Loucy (cell line): ENCODE results near the gene HNRNPH2.
A peak's percentile ranks its signal among the peaks of the same experiment; 100 is the strongest.

ENCODE experiments used
- H2AFZ ChIP-seq: fragments of 200-600 bp; sonication (generic); 2 replicates; pipeline ENCODE4 v1.6.0; 2016; ENCODE audit warnings: antibody characterized with exemption, mild to moderate bottlenecking, low read length, moderate library complexity
- H3F3A ChIP-seq: fragments of 200-600 bp; 2 replicates; pipeline ENCODE4 v1.6.0; 2016; ENCODE audit warnings: antibody characterized with exemption, low read depth, mild to moderate bottlenecking
- H3K27me3 ChIP-seq: fragments of 200-600 bp; sonication (generic); 2 replicates; pipeline ENCODE4 v1.6.1; 2014; ENCODE audit warnings: low read length, mild to moderate bottlenecking; ENCODE audit not compliant: insufficient read depth, poor library complexity, severe bottlenecking
- H3K36me3 ChIP-seq: fragments of 200-600 bp; sonication (generic); 2 replicates; pipeline ENCODE4 v1.6.1; 2016; ENCODE audit warnings: low read length; ENCODE audit not compliant: insufficient read depth
- H3K4me1 ChIP-seq: fragments of 200-600 bp; sonication (generic); 2 replicates; pipeline ENCODE4 v1.5.1; 2014; ENCODE audit warnings: low read length, mild to moderate bottlenecking; ENCODE audit not compliant: insufficient read depth, poor library complexity, severe bottlenecking
- H3K4me2 ChIP-seq: fragments of 200-600 bp; sonication (generic); 2 replicates; pipeline ENCODE4 v1.6.0; 2014; ENCODE audit warnings: antibody characterized with exemption, low read length, low read depth, mild to moderate bottlenecking; ENCODE audit not compliant: poor library complexity, severe bottlenecking
- H3K4me3 ChIP-seq: fragments of 200-600 bp; sonication (generic); 2 replicates; pipeline ENCODE4 v1.5.1; 2014; ENCODE audit warnings: low read length, mild to moderate bottlenecking, mixed read lengths; ENCODE audit not compliant: poor library complexity, severe bottlenecking
- H3K79me2 ChIP-seq: fragments of 200-600 bp; sonication (generic); 2 replicates; pipeline ENCODE4 v1.6.1; 2014; ENCODE audit warnings: low read length; ENCODE audit not compliant: insufficient read depth
- H3K9ac ChIP-seq: fragments of 200-600 bp; sonication (generic); 2 replicates; pipeline ENCODE4 v1.6.0; 2014; ENCODE audit warnings: mild to moderate bottlenecking, low read depth, low read length, moderate library complexity; ENCODE audit not compliant: poor library complexity, severe bottlenecking
- H3K9me2 ChIP-seq: fragments of 200-600 bp; sonication (generic); replicated peaks from 2 replicates; pipeline ENCODE4 v1.6.1; 2016; ENCODE audit warnings: low read depth, low read length, mixed read lengths
- H3K9me3 ChIP-seq: fragments of 200-600 bp; sonication (generic); 2 replicates; pipeline ENCODE4 v1.6.1; 2014; ENCODE audit warnings: mild to moderate bottlenecking, antibody characterized with exemption, low read length, low read depth; ENCODE audit not compliant: insufficient read depth
- H4K20me1 ChIP-seq: fragments of 200-600 bp; sonication (generic); 2 replicates; pipeline ENCODE4 v1.6.0; 2014; ENCODE audit warnings: antibody characterized with exemption, low read length, mild to moderate bottlenecking; ENCODE audit not compliant: insufficient read depth, poor library complexity, severe bottlenecking
- EZH2phosphoT487 ChIP-seq: fragments of 200-600 bp; IDR thresholded peaks from 2 replicates; pipeline ENCODE4 v1.6.1; 2018; ENCODE audit warnings: antibody characterized with exemption, mild to moderate bottlenecking, moderate library complexity, borderline replicate concordance
- TF ChIP-seq, protein P1 (sequence below): fragments of 200-600 bp; sonication (generic); conservative IDR thresholded peaks from 2 replicates; pipeline ENCODE4 v1.5.1; 2014; ENCODE audit warnings: mild to moderate bottlenecking, antibody characterized with exemption, low read length

Gene HNRNPH2

DNA sequence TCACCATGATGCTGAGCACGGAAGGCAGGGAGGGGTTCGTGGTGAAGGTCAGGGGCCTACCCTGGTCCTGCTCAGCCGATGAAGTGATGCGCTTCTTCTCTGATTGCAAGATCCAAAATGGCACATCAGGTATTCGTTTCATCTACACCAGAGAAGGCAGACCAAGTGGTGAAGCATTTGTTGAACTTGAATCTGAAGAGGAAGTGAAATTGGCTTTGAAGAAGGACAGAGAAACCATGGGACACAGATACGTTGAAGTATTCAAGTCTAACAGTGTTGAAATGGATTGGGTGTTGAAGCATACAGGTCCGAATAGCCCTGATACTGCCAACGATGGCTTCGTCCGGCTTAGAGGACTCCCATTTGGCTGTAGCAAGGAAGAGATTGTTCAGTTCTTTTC lies 4.0 kb downstream of the HNRNPH2 start:
- H3K9ac ChIP-seq: no peak overlapping the region
- no peak overlapping the region for H3K4me3 ChIP-seq
- no peaks in the 10 kb centered on the region for H3F3A ChIP-seq
- peaks cover 13% of the 10 kb centered on the region; the same call in 1 of the 2 replicates for H3K36me3 ChIP-seq
- no peaks in the 10 kb centered on the region for H3K27me3 ChIP-seq
- no peak overlapping the region for H2AFZ ChIP-seq
- no peaks in the 10 kb centered on the region for H3K4me1 ChIP-seq
- H3K79me2 ChIP-seq: peaks cover 53% of the 10 kb centered on the region
- H3K4me2 ChIP-seq: peak overlapping the region; percentile 8
- H3K9me3 ChIP-seq: no peaks in the 10 kb centered on the region
- TF ChIP-seq, protein P1, sequence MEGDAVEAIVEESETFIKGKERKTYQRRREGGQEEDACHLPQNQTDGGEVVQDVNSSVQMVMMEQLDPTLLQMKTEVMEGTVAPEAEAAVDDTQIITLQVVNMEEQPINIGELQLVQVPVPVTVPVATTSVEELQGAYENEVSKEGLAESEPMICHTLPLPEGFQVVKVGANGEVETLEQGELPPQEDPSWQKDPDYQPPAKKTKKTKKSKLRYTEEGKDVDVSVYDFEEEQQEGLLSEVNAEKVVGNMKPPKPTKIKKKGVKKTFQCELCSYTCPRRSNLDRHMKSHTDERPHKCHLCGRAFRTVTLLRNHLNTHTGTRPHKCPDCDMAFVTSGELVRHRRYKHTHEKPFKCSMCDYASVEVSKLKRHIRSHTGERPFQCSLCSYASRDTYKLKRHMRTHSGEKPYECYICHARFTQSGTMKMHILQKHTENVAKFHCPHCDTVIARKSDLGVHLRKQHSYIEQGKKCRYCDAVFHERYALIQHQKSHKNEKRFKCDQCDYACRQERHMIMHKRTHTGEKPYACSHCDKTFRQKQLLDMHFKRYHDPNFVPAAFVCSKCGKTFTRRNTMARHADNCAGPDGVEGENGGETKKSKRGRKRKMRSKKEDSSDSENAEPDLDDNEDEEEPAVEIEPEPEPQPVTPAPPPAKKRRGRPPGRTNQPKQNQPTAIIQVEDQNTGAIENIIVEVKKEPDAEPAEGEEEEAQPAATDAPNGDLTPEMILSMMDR: no peak
- TF ChIP-seq EZH2phosphoT487: no peak
- peaks cover 16% of the 10 kb centered on the region for H4K20me1 ChIP-seq
- no peaks in the 10 kb centered on the region for H3K9me2 ChIP-seq

- H3K9me3 ChIP-seq: no peaks in the 10 kb centered on the region
- H4K20me1 ChIP-seq: peaks cover under 1% of the 10 kb centered on the region
- H3K9me2 ChIP-seq: no peaks in the 10 kb centered on the region
- no peak overlapping the region for H3K4me3 ChIP-seq
- TF ChIP-seq, protein P1: peak; percentile 63
- no peak for TF ChIP-seq EZH2phosphoT487
- H3K36me3 ChIP-seq: peaks cover 13% of the 10 kb centered on the region; the same call in 1 of the 2 replicates
- H3K4me2 ChIP-seq: no peak overlapping the region
- H2AFZ ChIP-seq: no peak overlapping the region
- peaks cover 27% of the 10 kb centered on the region for H3K79me2 ChIP-seq
- H3K27me3 ChIP-seq: no peaks in the 10 kb centered on the region
- H3F3A ChIP-seq: no peaks in the 10 kb centered on the region
- H3K4me1 ChIP-seq: peaks cover 8% of the 10 kb centered on the region
- peak overlapping the region; percentile 27 for H3K9ac ChIP-seq
Measured at GRCh38 chrX:101415180-101416145, 7.4 kb downstream of the HNRNPH2 start.

DNA sequence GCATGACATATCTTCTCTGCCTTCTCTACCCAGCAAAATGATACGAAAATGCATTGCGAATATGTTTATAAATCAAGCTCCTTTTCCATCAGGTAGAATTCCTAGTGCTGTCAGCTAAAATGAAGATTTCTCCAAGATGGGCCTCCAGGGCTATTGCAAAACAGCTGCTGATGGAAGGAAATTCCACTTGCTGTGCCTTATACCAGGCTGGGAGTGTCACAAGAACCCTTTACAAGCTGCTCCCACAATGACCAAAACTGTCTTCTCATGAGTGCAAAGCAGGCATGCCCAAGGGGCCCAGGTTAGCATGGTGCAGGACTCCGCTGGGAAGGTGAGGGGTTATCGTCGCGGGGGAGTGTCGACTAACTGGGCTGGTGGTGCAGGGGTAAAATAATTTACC lies 8.7 kb downstream of the HNRNPH2 start:
- no peaks in the 10 kb centered on the region for H3K27me3 ChIP-seq
- H3F3A ChIP-seq: no peaks in the 10 kb centered on the region
- H3K9me3 ChIP-seq: no peaks in the 10 kb centered on the region
- H3K4me3 ChIP-seq: no peak overlapping the region
- H3K9me2 ChIP-seq: no peaks in the 10 kb centered on the region
- no peak overlapping the region for H3K9ac ChIP-seq
- H3K4me2 ChIP-seq: no peak overlapping the region
- H3K36me3 ChIP-seq: peaks cover 13% of the 10 kb centered on the region; the same call in 1 of the 2 replicates
- TF ChIP-seq EZH2phosphoT487: no peak
- TF ChIP-seq, protein P1: no peak
- peaks cover 8% of the 10 kb centered on the region for H3K4me1 ChIP-seq
- no peak overlapping the region for H2AFZ ChIP-seq
- peaks cover 16% of the 10 kb centered on the region; the same call in 1 of the 2 replicates for H3K79me2 ChIP-seq
- H4K20me1 ChIP-seq: no peaks in the 10 kb centered on the region
